Loucy (cell line): Measurements from ENCODE around the gene MAN2A1.

Experiments used
- H2AFZ ChIP-seq: fragments of 200-600 bp; sonication (generic); 2 replicates; pipeline ENCODE4 v1.6.0; 2016; ENCODE audit warnings: antibody characterized with exemption, mild to moderate bottlenecking, low read length, moderate library complexity
- H3F3A ChIP-seq: fragments of 200-600 bp; 2 replicates; pipeline ENCODE4 v1.6.0; 2016; ENCODE audit warnings: antibody characterized with exemption, low read depth, mild to moderate bottlenecking
- H3K27me3 ChIP-seq: fragments of 200-600 bp; sonication (generic); 2 replicates; pipeline ENCODE4 v1.6.1; 2014; ENCODE audit warnings: low read length, mild to moderate bottlenecking; ENCODE audit not compliant: insufficient read depth, poor library complexity, severe bottlenecking
- H3K36me3 ChIP-seq: fragments of 200-600 bp; sonication (generic); 2 replicates; pipeline ENCODE4 v1.6.1; 2016; ENCODE audit warnings: low read length; ENCODE audit not compliant: insufficient read depth
- H3K4me1 ChIP-seq: fragments of 200-600 bp; sonication (generic); 2 replicates; pipeline ENCODE4 v1.5.1; 2014; ENCODE audit warnings: low read length, mild to moderate bottlenecking; ENCODE audit not compliant: insufficient read depth, poor library complexity, severe bottlenecking
- H3K4me2 ChIP-seq: fragments of 200-600 bp; sonication (generic); 2 replicates; pipeline ENCODE4 v1.6.0; 2014; ENCODE audit warnings: antibody characterized with exemption, low read length, low read depth, mild to moderate bottlenecking; ENCODE audit not compliant: poor library complexity, severe bottlenecking
- H3K4me3 ChIP-seq: fragments of 200-600 bp; sonication (generic); 2 replicates; pipeline ENCODE4 v1.5.1; 2014; ENCODE audit warnings: low read length, mild to moderate bottlenecking, mixed read lengths; ENCODE audit not compliant: poor library complexity, severe bottlenecking
- H3K79me2 ChIP-seq: fragments of 200-600 bp; sonication (generic); 2 replicates; pipeline ENCODE4 v1.6.1; 2014; ENCODE audit warnings: low read length; ENCODE audit not compliant: insufficient read depth
- H3K9ac ChIP-seq: fragments of 200-600 bp; sonication (generic); 2 replicates; pipeline ENCODE4 v1.6.0; 2014; ENCODE audit warnings: mild to moderate bottlenecking, low read depth, low read length, moderate library complexity; ENCODE audit not compliant: poor library complexity, severe bottlenecking
- H3K9me2 ChIP-seq: fragments of 200-600 bp; sonication (generic); replicated peaks from 2 replicates; pipeline ENCODE4 v1.6.1; 2016; ENCODE audit warnings: low read depth, low read length, mixed read lengths
- H3K9me3 ChIP-seq: fragments of 200-600 bp; sonication (generic); 2 replicates; pipeline ENCODE4 v1.6.1; 2014; ENCODE audit warnings: mild to moderate bottlenecking, antibody characterized with exemption, low read length, low read depth; ENCODE audit not compliant: insufficient read depth
- H4K20me1 ChIP-seq: fragments of 200-600 bp; sonication (generic); 2 replicates; pipeline ENCODE4 v1.6.0; 2014; ENCODE audit warnings: antibody characterized with exemption, low read length, mild to moderate bottlenecking; ENCODE audit not compliant: insufficient read depth, poor library complexity, severe bottlenecking
- EZH2phosphoT487 ChIP-seq: fragments of 200-600 bp; IDR thresholded peaks from 2 replicates; pipeline ENCODE4 v1.6.1; 2018; ENCODE audit warnings: antibody characterized with exemption, mild to moderate bottlenecking, moderate library complexity, borderline replicate concordance
- TF ChIP-seq, protein P1 (sequence below): fragments of 200-600 bp; sonication (generic); conservative IDR thresholded peaks from 2 replicates; pipeline ENCODE4 v1.5.1; 2014; ENCODE audit warnings: mild to moderate bottlenecking, antibody characterized with exemption, low read length

The MAN2A1 gene

DNA sequence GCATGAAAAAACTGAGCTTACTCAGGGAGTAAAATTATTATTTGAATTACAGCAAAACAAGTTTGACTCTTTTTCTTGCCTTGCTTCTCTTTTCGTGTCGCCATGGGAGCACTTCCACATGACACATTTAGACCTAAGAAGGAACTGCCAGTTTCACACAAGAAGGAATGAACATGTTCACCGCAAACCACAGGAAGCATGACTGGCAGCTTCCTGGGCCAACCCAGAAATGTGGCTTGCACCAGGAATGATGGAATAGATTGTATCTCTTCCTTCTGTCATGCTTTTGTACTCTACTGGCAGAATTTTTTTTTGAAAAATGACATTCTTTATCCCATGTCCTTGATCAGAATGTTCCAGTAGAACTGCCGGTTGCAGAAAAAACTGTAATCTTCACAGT is 32.9 kb upstream of the MAN2A1 start:
- Histone ChIP-seq H2AFZ (peak overlapping the region; percentile 44; the same call in 1 of the 2 replicates), H3K4me1 (peaks cover 60% of the 10 kb centered on the region), H3F3A (no peaks in the 10 kb centered on the region; the same call in 1 of the 2 replicates), H4K20me1 (no peaks in the 10 kb centered on the region), H3K79me2 (no peaks in the 10 kb centered on the region), H3K9me2 (no peaks in the 10 kb centered on the region), H3K9me3 (no peaks in the 10 kb centered on the region), H3K36me3 (no peaks in the 10 kb centered on the region), H3K9ac (peak overlapping the region; percentile 68), H3K4me3 (peak overlapping the region; percentile 62), H3K4me2 (peak overlapping the region; percentile 91), H3K27me3 (no peaks in the 10 kb centered on the region)
- TF ChIP-seq, protein P1, sequence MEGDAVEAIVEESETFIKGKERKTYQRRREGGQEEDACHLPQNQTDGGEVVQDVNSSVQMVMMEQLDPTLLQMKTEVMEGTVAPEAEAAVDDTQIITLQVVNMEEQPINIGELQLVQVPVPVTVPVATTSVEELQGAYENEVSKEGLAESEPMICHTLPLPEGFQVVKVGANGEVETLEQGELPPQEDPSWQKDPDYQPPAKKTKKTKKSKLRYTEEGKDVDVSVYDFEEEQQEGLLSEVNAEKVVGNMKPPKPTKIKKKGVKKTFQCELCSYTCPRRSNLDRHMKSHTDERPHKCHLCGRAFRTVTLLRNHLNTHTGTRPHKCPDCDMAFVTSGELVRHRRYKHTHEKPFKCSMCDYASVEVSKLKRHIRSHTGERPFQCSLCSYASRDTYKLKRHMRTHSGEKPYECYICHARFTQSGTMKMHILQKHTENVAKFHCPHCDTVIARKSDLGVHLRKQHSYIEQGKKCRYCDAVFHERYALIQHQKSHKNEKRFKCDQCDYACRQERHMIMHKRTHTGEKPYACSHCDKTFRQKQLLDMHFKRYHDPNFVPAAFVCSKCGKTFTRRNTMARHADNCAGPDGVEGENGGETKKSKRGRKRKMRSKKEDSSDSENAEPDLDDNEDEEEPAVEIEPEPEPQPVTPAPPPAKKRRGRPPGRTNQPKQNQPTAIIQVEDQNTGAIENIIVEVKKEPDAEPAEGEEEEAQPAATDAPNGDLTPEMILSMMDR: no peak
- no peak for TF ChIP-seq EZH2phosphoT487

DNA sequence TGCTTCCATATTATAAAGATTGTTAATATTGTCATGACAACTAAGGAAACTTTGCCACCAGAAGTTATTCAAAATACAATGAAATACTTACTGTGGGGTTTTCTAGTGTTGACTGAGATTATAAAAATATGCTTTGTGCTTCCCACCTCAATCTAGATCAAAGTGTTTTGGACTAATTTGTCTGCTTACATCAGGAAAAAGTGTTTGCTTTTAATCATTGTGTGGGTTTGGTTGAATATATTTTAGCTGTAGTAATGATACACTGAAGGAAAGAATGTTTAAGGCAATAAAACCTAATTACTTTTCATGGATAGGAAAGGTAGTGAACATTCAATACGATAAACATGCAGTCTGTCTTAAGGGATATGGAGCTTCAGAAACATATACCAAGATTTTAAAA is 29.8 kb upstream of the MAN2A1 start:
- Histone ChIP-seq H3K4me3 (no peak overlapping the region), H3K4me1 (peaks cover 52% of the 10 kb centered on the region), H3K36me3 (no peaks in the 10 kb centered on the region), H3K27me3 (no peaks in the 10 kb centered on the region), H2AFZ (no peak overlapping the region), H3K79me2 (no peaks in the 10 kb centered on the region), H3F3A (no peaks in the 10 kb centered on the region; the same call in 1 of the 2 replicates), H4K20me1 (no peaks in the 10 kb centered on the region), H3K9me2 (no peaks in the 10 kb centered on the region), H3K9ac (no peak overlapping the region), H3K4me2 (no peak overlapping the region), H3K9me3 (no peaks in the 10 kb centered on the region)
- TF ChIP-seq, protein P1: no peak
- TF ChIP-seq EZH2phosphoT487: no peak

DNA sequence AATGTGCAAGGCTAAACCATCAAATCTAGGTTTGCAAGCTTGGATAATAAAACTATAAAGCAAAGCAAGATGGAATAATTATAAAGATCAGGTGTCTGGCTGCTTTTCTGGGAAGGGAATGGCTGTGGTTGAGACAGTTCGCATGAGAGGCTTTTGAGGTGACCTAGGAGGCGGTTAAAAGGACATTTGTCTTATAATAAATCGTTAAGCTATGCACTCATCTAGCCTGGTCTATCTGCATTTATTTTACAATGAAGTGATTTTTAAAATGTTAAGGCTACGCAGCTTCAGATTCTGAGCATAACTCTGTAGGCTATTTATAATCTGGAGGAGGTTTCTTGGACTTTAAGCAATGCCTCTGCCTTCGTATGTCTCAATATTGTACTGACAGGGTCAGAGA is 29.4 kb upstream of the MAN2A1 start:
- H3K9me3 ChIP-seq: no peaks in the 10 kb centered on the region
- no peaks in the 10 kb centered on the region; the same call in 1 of the 2 replicates for H3F3A ChIP-seq
- no peak for TF ChIP-seq EZH2phosphoT487
- TF ChIP-seq, protein P1: no peak
- no peak overlapping the region for H3K9ac ChIP-seq
- no peaks in the 10 kb centered on the region for H3K36me3 ChIP-seq
- no peak overlapping the region for H3K4me3 ChIP-seq
- no peaks in the 10 kb centered on the region for H3K27me3 ChIP-seq
- H3K79me2 ChIP-seq: no peaks in the 10 kb centered on the region
- H4K20me1 ChIP-seq: no peaks in the 10 kb centered on the region
- H3K9me2 ChIP-seq: no peaks in the 10 kb centered on the region
- H3K4me2 ChIP-seq: no peak overlapping the region
- H2AFZ ChIP-seq: no peak overlapping the region
- H3K4me1 ChIP-seq: peaks cover 51% of the 10 kb centered on the region
